Neural cell (in vitro differentiated cells): ENCODE data around the gene KDM2A. TPM values are rescaled to one million over a fixed set of nuclear protein-coding genes. Genes with fewer than 3 reads are reported as not detected.

Experiments used
- H2AFZ ChIP-seq: fragments of 200-600, 300-800 bp; sonication (generic), shearing (Covaris generic); 2 replicates; pipeline ENCODE4 v1.6.0; 2014; ENCODE audit warnings: low read depth, mild to moderate bottlenecking, antibody characterized with exemption, low read length, moderate library complexity
- H3F3A ChIP-seq: fragments of 200-600 bp; shearing (Covaris generic); 2 replicates; pipeline ENCODE4 v1.6.1; 2016; ENCODE audit warnings: mild to moderate bottlenecking, moderate library complexity, mixed read lengths, antibody characterized with exemption, low read length; ENCODE audit not compliant: insufficient read depth, poor library complexity, severe bottlenecking
- H3K27ac ChIP-seq: fragments of 200-600, 300-800 bp; sonication (generic), shearing (Covaris generic); 2 replicates; pipeline ENCODE4 v1.5.1; 2014; ENCODE audit warnings: mild to moderate bottlenecking, low read length, moderate library complexity
- H3K27me3 ChIP-seq: fragments of 300-800, 200-600 bp; sonication (generic), shearing (Covaris generic); 2 replicates; pipeline ENCODE4 v1.6.0; 2014; ENCODE audit warnings: mild to moderate bottlenecking, low read depth, low read length, moderate library complexity; ENCODE audit not compliant: insufficient read depth
- H3K36me3 ChIP-seq: fragments of 300-800, 200-600 bp; sonication (generic), shearing (Covaris generic); 2 replicates; pipeline ENCODE4 v1.5.1; 2014; ENCODE audit warnings: mild to moderate bottlenecking, antibody characterized with exemption, low read length, moderate library complexity; ENCODE audit not compliant: insufficient read depth
- H3K4me2 ChIP-seq: fragments of 300-800, 200-600 bp; sonication (generic), shearing (Covaris generic); 2 replicates; pipeline ENCODE4 v1.6.0; 2014; ENCODE audit warnings: mild to moderate bottlenecking, low read length
- H3K4me3 ChIP-seq: fragments of 300-800, 200-600 bp; sonication (generic), shearing (Covaris generic); 2 replicates; pipeline ENCODE4 v1.5.1; 2014; ENCODE audit warnings: mild to moderate bottlenecking, low read length, moderate library complexity
- H3K79me2 ChIP-seq: fragments of 200-600 bp; shearing (Covaris generic); replicated peaks from 2 replicates; pipeline ENCODE4 v1.6.0; 2014; ENCODE audit warnings: mild to moderate bottlenecking, low read length, moderate library complexity; ENCODE audit not compliant: insufficient read depth
- H3K9ac ChIP-seq: fragments of 300-800, 200-600 bp; sonication (generic), shearing (Covaris generic); 2 replicates; pipeline ENCODE4 v1.6.1; 2016; ENCODE audit warnings: mild to moderate bottlenecking, low read length, mixed read lengths
- H3K9me2 ChIP-seq: fragments of 200-600 bp; shearing (Covaris generic); 2 replicates; pipeline ENCODE4 v1.6.1; 2016; ENCODE audit warnings: mild to moderate bottlenecking, low read length, mixed read lengths; ENCODE audit not compliant: insufficient read depth
- H3K9me3 ChIP-seq: fragments of 200-600, 300-800 bp; sonication (generic), shearing (Covaris generic); 2 replicates; pipeline ENCODE4 v1.6.1; 2016; ENCODE audit warnings: mild to moderate bottlenecking, mixed run types, low read length, moderate library complexity, mixed read lengths
- H4K20me1 ChIP-seq: fragments of 200-600 bp; shearing (Covaris generic); 2 replicates; pipeline ENCODE4 v1.6.1; 2016; ENCODE audit warnings: mild to moderate bottlenecking, mixed run types; ENCODE audit not compliant: insufficient read depth
- EP300 ChIP-seq: fragments of 450-650 bp; conservative IDR thresholded peaks from 2 replicates; pipeline ENCODE4 v1.6.1; 2014; ENCODE audit warnings: antibody characterized with exemption, mild to moderate bottlenecking, moderate library complexity; ENCODE audit not compliant: poor library complexity, severe bottlenecking
- EZH2 ChIP-seq: fragments of 200-600, 300-800 bp; shearing (Covaris generic), sonication (generic); IDR thresholded peaks from 2 replicates; pipeline ENCODE4 v1.6.1; 2014; ENCODE audit warnings: antibody characterized with exemption, low read length, borderline replicate concordance, mild to moderate bottlenecking; ENCODE audit not compliant: insufficient read depth, poor library complexity, severe bottlenecking
- SMC3 ChIP-seq: fragments of 450-650 bp; conservative IDR thresholded peaks from 2 replicates; pipeline ENCODE4 v1.6.1; 2014; ENCODE audit warnings: antibody characterized with exemption, mild to moderate bottlenecking, moderate library complexity; ENCODE audit not compliant: poor library complexity
- polyA plus RNA-seq: library from polyadenylated mRNA; depleted of rRNA; stranded (reverse); fragments of >200 nt; gene quantifications from 2 replicates; pipeline ENCODE4 v1.2.3, GENCODE V29; 2014
- TF ChIP-seq, protein P1 (sequence below): IDR thresholded peaks from 2 replicates; pipeline ENCODE4 v1.6.1; 2012; ENCODE audit warnings: borderline replicate concordance
- TF ChIP-seq, protein P2 (sequence below): fragments of 450-650 bp; IDR thresholded peaks from 2 replicates; pipeline ENCODE4 v1.5.1; 2014; ENCODE audit warnings: antibody characterized with exemption, mild to moderate bottlenecking, moderate library complexity; ENCODE audit not compliant: poor library complexity, severe bottlenecking

Gene KDM2A
- polyA plus RNA-seq, 1 donor from 2014 or later: 12.4 TPM

- H3K9ac ChIP-seq: no peak overlapping the region
- H3K79me2 ChIP-seq: no peaks in the 10 kb centered on the region
- H2AFZ ChIP-seq: no peak overlapping the region
- H3K36me3 ChIP-seq: no peaks in the 10 kb centered on the region
- no peak overlapping the region for H3K4me2 ChIP-seq
- no peaks in the 10 kb centered on the region for H3F3A ChIP-seq
- H3K27me3 ChIP-seq: no peaks in the 10 kb centered on the region
- no peak for TF ChIP-seq EP300
- TF ChIP-seq EZH2: no peak
- H3K4me3 ChIP-seq: no peak overlapping the region
- no peak overlapping the region for H3K27ac ChIP-seq
- no peaks in the 10 kb centered on the region for H3K9me3 ChIP-seq
- H4K20me1 ChIP-seq: no peaks in the 10 kb centered on the region
- H3K9me2 ChIP-seq: no peaks in the 10 kb centered on the region
Observed at GRCh38 chr11:67072295-67072694, 46.8 kb upstream of the KDM2A start.

- Histone ChIP-seq H3K79me2 (no peaks in the 10 kb centered on the region), H3K36me3 (no peaks in the 10 kb centered on the region), H3K4me3 (no peak overlapping the region), H2AFZ (no peak overlapping the region), H3K27ac (no peak overlapping the region), H3K9ac (no peak overlapping the region), H3F3A (no peaks in the 10 kb centered on the region), H4K20me1 (no peaks in the 10 kb centered on the region), H3K9me2 (no peaks in the 10 kb centered on the region), H3K27me3 (no peaks in the 10 kb centered on the region), H3K9me3 (no peaks in the 10 kb centered on the region), H3K4me2 (no peak overlapping the region)
- TF ChIP-seq, protein P1, sequence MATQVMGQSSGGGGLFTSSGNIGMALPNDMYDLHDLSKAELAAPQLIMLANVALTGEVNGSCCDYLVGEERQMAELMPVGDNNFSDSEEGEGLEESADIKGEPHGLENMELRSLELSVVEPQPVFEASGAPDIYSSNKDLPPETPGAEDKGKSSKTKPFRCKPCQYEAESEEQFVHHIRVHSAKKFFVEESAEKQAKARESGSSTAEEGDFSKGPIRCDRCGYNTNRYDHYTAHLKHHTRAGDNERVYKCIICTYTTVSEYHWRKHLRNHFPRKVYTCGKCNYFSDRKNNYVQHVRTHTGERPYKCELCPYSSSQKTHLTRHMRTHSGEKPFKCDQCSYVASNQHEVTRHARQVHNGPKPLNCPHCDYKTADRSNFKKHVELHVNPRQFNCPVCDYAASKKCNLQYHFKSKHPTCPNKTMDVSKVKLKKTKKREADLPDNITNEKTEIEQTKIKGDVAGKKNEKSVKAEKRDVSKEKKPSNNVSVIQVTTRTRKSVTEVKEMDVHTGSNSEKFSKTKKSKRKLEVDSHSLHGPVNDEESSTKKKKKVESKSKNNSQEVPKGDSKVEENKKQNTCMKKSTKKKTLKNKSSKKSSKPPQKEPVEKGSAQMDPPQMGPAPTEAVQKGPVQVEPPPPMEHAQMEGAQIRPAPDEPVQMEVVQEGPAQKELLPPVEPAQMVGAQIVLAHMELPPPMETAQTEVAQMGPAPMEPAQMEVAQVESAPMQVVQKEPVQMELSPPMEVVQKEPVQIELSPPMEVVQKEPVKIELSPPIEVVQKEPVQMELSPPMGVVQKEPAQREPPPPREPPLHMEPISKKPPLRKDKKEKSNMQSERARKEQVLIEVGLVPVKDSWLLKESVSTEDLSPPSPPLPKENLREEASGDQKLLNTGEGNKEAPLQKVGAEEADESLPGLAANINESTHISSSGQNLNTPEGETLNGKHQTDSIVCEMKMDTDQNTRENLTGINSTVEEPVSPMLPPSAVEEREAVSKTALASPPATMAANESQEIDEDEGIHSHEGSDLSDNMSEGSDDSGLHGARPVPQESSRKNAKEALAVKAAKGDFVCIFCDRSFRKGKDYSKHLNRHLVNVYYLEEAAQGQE: no peak
- no peak for TF ChIP-seq EP300
- no peak for TF ChIP-seq SMC3
Observed at GRCh38 chr11:67073908-67074307, 45.2 kb upstream of the KDM2A start.

DNA sequence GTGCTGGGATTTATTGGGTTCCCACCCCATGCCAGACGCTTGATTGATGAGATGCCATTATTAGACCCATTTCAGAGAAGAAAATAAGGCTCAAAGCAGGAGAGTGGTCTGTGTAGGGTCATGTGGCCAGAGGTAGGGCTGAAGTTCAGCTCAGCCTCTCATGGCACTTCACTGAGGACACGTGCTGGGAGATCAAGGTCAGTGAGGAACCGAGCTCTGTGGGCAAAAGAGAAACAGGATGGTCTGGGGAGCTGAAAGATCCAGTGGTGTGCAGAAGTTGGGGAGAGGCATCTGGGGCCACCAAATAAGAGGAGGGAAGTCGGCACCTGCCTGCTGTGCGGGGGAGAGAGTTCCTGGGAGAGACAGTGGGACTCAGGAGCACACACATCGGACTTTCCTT lies 42.9 kb upstream of the KDM2A start:
- Histone ChIP-seq H3K9me2 (no peaks in the 10 kb centered on the region), H3K27ac (no peak overlapping the region), H3K36me3 (no peaks in the 10 kb centered on the region), H3F3A (no peaks in the 10 kb centered on the region), H3K79me2 (no peaks in the 10 kb centered on the region), H3K4me3 (no peak overlapping the region), H3K9me3 (no peaks in the 10 kb centered on the region), H2AFZ (no peak overlapping the region), H3K4me2 (no peak overlapping the region), H4K20me1 (no peaks in the 10 kb centered on the region), H3K27me3 (no peaks in the 10 kb centered on the region), H3K9ac (no peak overlapping the region)
- TF ChIP-seq, protein P2, sequence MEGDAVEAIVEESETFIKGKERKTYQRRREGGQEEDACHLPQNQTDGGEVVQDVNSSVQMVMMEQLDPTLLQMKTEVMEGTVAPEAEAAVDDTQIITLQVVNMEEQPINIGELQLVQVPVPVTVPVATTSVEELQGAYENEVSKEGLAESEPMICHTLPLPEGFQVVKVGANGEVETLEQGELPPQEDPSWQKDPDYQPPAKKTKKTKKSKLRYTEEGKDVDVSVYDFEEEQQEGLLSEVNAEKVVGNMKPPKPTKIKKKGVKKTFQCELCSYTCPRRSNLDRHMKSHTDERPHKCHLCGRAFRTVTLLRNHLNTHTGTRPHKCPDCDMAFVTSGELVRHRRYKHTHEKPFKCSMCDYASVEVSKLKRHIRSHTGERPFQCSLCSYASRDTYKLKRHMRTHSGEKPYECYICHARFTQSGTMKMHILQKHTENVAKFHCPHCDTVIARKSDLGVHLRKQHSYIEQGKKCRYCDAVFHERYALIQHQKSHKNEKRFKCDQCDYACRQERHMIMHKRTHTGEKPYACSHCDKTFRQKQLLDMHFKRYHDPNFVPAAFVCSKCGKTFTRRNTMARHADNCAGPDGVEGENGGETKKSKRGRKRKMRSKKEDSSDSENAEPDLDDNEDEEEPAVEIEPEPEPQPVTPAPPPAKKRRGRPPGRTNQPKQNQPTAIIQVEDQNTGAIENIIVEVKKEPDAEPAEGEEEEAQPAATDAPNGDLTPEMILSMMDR: no peak
